ENCODE results near the gene AQP7.
"Not testable (repeated sequence)": the region's sequence is repeated elsewhere in the genome, so short reads cannot be mapped to it uniquely, and the experiment has no call there.

Gene AQP7

DNA sequence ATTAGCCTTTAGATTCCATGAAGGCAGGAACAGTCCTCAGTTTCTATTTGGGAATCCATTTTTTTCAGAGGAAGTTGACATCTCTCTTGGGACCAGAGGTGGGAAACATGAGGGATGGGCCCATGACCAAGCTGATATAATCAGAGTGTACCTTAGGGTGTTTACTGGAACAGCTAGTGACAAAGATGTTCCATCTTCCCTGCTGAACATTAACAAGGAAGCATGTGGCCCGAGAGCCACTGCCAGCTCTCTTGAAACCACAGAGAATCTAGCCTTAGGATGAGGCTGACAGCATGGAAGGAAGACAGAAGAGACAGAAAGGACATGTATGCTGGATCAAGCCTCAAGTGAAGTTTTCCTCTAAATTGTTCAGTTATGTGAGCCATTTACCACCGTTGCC, 29.1 kb upstream of the AQP7 start:
- no peak for DNase-seq

DNA sequence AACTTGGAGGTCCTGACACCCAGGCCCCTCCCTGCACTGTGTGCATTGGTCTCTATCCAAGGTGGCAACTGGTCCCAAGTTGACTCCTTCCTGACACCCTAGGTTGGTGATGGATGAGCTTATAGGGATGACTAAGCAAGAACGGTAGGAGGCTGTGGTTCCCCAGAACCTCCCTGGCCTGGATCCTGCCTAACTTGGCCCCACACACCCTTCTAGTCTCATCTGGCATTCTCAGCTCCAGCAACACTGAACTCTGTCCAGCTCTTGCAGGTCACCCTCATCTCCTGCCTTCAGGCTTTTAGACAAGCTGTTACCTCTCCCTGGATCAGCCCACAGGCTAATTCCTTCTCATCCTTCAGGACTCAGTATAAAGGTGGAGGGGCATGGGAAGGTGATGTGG, 28.6 kb upstream of the AQP7 start:
- DNase-seq = no peak

DNA sequence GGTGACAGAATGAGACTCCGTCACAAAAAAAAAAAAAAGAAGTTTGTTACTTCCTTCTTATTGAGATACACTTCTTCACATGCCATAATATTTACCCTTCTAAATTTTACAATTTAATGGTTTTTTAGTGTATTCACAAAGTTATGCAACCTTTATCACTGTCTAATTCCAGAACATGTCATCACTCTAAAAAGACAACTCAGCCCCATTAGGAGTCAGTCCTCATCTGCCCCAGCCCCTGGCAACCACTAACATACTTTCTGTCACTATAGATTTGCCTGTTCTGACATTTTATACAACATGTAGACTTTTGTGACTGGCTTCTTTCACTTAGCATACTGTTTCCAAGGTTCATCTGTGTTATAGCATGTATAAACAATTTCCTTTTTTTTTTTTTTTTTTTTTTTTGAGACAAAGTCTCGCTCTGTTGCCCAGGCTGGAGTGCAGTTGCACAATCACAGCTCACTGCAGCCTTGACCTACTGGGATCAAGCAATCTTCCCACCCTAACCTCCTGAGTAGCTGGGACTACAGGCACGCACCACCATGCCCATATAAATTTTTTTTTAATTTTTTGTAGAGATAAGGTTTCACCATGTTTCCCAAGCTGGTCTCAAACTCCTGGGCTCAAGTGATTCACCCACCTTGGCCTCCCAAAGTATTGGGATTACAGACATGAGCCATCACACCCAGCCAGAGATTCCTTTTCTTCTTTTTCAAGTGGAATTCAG, 27.1 kb upstream of the AQP7 start:
- no peak for DNase-seq

DNA sequence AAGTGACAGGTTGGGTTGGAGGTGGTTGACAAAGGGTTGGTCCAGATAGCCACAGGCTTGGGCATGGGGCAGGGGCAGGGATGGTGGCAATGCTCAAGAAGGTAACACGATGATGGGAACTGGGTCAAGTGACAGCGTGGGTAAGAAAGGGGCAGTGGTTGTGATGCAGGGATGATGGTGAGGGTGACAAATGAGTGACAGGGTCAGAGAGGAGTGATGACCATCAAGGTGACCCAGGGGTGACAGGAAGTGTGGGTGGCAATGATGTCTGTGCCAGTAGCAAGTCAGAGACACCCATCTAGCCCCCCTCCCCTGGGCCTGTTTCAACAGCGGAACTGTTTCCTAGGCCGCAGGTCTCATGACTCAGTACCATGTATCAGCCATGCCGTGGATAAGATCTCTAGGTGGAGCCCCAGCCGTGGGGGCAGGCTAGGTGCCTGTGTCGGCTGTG, 24.5 kb upstream of the AQP7 start:
- DNase-seq = no peak

DNA sequence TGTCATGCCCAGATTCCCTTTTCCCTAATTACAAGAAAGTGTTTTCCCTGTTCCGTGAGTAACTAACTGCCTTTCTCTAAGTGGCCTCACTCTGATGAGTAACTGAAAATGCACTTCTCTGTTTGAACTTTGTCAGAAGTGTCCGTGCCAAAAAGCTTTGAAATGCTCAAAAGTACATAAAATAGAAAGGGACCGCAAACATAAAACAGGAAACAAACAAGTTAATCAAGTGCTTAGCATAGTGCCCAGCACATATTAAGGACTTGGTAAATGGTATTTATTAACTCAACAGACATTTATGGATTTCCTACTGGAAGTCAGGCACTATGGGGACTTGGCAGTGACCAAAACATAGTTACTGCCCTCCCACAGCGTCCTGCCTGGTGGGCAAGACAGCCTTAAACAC, 22.8 kb upstream of the AQP7 start:
- DNase-seq = no peak

DNA sequence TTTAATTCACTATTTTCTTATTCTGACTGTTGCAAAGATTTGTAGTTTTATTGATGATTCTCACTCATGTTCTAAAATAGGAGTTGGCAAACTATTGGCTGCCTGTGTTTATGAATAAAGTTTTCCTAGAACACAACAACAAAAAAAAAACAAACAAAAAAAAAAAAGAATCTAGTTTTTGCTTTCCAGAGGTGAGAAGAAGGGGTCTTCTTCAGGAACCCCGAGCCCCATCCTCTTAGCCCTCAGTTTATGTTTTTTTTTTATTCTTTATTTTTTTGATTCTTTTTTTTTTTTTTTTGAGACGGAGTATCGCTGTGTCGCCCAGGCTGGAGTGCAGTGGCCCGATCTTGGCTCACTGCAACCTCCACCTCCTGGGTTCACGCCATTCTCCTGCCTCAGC, 22.1 kb upstream of the AQP7 start:
- DNase-seq = not testable (repeated sequence)

DNA sequence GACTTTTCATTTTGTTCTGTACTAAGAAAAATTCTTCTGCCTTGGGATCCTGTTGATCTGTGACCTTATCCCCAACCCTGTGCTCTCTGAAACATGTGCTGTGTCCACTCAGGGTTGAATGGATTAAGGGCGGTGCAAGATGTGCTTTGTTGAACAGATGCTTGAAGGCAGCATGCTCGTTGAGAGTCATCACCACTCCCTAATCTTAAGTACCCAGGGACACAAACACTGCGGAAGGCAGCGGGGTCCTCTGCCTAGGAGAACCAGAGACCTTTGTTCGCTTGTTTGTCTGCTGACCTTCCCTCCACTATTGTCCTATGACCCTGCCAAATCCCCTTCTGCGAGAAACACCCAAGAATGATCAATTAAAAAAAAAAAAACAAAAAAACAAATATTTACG, 21.7 kb upstream of the AQP7 start:
- DNase-seq = not testable (repeated sequence)

DNA sequence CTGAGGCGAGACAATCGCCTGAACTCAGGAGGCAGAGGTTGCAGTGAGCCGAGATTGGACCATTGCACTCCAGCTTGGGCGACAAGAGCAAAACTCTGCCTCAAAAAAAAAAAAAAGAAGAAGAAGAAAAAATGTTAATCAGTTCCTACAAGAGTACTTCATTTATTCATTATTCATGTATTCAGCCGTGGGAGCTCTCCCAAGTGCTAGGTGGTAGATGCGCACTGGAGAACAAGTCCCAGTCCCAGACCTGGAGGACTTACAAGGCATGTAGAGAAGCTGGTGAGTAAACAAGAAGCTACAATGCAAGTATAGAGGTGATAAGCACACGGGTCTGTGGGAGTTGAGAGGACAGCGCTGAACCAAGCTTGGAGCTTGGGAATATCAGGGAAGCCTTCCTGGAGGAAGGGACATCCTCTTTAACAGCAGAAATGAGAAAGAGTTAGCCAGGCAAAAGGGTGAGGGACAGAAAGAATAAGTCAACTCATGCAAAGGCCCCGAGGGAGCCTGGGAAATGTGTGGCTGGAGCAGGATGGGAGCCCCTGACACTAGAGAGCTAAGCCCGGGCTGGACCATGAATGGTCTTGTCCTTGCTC, 17.4 kb upstream of the AQP7 start:
- no peak for DNase-seq

DNA sequence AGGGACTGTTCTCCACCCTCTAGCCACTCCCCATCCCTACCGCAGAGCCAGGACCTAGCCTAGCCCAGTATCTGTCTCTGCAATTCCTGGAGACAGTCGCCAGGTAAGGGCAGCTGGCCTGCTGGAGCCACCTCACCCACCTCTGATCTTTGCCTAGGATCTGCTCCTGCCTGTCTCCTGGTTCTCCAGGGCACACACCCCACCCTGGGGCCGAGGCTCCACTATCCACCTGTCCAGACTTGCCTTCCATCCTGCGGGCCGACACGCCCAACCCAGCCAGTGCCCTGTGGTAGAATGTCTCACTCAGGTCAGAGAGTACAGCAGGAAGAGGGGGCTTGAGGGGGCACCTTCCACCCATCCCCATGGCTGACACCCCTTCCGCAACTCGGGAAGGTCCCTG, 15.7 kb upstream of the AQP7 start:
- no peak for DNase-seq

DNA sequence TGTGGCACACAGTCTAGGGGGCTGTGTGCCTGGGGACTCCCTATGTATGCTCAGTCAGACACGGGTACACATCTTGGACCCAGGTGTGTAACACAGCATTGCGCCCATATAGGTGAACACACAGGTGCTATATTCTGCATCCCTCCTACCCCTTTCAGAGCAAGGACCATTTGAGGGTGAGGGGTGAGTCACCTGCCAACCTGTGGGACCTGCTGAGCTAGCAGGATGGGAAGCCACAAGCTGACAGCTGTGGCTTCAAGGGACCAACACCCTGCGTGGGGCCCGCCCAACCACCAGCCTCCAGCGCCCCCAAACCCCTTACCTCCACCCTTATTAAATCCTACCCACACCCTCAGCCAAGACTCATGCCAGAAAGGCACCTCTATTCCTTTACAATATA, 14.6 kb upstream of the AQP7 start:
- DNase-seq = no peak

DNA sequence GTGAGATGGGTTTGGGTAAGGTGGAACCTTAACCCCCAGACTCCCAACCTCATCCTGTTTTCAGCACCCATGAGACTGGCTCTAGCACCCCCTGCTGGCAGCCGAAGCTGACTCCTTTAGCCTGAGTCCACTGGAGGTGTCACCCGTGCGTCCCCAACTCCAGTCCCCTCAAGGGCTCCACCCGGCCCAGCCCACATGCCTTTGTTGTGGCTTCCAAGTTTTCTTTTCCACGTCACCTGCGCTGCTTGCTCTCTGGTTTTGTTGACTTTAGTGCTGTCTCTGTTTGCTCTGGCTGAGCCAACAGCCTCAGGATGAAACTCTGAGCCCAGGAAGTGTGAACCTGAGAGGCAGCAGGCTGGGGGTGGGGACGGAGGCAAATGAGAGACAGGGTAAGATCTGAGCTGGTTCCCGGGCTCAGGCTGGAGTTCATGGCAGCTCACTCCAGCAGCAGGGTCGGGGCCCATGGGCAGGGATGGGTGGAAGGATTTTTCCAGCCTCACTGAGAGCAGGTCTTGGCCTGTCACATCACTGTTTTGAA, 13.2 kb upstream of the AQP7 start:
- DNase-seq = no peak

DNA sequence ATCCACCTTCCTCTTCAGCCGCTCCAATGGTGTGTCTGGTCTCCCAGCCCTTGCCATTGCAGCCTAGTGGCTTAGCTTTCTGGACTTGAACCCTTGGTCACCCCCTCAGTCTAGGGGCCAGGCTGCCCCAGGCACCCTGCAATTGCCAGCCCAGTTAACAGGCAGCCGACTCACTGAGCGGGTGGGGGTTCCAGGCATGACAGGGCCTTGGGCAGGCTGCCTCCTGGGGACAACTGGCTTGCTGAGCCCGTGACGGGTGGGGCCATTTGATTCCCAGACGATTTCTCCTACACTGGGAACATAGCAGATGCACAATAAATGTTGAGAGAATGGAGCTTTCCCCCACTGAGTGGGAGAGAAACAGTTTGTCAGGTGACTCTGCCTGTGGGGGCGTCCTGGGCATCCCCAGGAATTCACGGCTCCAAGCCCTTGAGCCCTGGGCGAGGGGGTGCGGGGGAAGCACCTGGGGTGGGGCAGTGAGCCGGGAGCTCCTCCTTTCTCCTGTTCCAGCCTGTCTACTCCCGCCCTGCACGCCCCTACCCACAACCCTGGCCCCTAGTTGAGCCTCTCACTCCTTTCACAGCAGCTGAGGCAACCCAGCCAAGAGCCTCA, 12.6 kb upstream of the AQP7 start:
- no peak for DNase-seq

DNA sequence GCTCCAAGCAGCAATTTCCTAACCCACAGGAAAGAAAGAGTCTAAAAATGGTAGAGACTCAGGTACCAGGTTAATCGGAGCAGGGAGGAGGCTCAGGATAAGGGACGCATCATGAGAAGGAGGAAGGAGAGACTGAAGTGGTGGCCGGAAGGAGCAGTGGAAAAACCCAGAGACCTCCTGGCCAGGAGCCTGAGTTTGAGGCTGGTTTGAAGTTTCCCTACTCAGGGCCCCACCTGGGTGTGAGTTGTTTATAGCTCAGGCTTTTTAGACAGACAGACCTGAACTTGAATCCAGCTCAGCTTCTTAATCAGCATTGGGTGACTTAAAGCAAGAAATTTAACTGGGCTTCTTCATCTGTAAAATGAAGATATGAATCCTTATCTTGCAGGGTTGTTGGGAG, 11.9 kb upstream of the AQP7 start:
- DNase-seq = no peak

DNA sequence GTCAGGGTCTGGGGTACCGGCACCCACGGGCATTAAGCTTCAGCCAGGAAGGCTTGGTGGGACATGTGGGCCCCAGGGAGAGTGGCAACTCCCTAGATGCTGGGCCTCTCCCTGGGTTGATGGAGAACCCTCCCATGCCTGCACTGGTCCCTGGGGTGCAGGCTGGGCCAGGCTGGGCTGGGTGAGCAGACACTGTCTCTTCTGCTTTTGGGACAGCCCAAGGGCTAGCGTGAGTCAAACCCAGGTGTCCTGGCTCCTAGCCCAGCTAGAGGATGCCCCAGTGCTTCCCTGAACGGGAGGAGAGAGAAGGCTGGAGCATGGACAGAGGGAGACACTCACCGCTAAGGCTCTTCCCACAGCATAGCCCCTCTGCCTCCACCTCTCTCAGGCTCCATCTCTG, 5.7 kb upstream of the AQP7 start:
- DNase-seq = no peak

DNA sequence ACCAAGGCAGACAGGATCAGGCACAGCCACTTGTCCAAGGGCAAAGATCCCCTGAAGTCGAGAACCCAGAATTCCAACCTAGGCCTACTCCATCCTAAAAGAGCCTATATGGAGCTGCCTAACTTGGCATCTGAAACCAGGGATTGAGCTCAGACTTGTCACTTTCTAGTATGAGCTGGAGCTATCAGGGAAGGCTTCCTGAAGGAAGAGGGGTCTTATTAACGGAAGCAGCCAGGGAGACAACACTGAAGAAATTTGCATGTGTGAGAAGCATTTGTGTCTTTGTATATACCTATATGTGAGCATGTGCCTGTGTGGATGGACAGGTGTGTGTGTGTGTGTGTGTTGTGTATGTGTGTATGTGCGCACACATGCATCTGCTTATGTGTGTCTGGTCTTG, 4.7 kb upstream of the AQP7 start:
- DNase-seq = no peak

DNA sequence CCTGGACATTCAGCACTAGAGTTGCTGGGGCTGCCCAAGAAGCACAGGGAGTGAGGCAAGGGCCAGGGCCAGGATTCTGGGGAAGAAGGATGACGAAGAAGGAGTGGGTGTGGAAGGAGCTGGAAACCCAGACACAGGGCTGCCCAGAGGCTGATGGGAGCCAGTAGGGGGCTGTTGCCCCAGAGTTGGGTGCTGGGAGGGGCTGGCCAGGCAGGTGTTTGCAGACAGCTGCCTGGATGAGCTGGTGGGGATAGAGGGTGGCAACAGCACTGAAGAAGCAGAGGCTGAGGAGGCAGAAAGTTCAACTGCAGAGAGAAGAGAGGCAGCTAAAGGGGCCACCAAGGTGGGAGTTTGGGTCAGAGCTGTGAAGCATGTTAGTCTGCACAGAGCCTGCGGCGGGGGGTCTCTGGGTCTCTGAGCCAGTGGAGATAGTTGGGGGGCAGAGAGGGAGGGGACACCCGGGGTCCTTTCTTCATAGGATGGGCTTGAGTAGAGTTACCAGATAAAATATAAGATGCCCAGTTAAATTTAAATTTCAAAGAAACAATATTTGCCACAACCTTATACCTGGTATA, 2.5 kb upstream of the AQP7 start:
- DNase-seq = no peak

DNA sequence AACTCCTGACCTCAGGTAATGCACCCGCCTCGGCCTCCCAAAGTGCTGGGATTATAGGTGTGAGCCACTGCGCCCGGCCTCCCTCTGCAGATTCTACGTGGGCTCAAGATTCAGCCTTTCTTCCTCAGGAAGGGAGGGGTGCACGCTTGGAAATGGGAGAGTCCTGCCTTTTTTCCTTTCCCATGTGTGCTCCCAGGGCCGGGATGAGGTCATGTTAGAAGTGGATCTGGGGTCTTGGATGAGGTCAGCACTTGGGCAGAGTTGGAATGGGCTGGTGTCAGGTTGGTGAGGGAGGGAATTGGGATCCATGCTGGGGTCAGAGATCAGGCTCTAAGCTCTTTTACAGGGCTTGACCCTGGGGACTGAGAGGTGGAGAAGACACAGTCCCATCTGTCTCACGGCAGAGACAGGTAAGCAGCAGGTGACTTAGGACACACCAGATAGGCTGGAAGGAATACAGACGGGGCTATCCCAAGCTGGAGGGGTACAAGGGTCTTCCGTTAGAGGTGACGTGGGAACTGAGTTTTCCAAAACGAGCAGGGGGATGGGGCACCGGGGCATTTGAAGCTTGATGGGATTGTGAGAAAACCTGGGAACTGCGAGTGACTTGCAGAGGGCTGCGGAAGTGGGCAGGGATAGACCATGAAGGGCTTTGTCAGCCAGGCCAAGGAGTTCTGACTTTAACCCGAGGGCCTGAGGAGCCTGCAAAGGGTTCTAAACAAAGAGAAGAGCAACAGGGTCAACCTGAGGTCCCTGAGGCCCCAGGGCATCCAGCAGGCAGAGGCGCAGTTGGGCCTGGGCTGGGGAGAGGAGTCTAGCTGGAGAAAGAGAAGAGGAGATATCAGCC, 1.8 kb upstream of the AQP7 start:
- DNase-seq = no peak

DNA sequence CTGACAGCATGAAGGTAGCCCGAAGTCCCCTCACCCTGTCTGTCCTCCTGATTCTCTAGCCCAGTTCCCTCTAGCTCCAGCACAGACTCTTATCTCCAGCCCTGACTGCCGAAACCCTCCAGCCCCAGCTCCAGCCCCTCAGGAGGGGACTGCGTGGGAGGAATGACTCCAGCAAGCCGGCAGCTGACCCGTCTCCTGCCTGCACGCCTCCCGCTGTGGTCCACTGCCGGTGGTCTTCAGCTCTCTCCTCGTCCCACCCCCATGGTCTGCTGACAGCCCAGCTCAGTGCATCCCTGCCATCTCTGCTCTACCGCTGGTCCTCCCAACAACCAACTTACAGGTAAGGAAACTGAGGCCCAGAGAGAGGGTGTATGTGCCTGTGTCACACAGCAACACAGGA, 559 bp downstream of the AQP7 start:
- DNase-seq = not testable (repeated sequence)

DNA sequence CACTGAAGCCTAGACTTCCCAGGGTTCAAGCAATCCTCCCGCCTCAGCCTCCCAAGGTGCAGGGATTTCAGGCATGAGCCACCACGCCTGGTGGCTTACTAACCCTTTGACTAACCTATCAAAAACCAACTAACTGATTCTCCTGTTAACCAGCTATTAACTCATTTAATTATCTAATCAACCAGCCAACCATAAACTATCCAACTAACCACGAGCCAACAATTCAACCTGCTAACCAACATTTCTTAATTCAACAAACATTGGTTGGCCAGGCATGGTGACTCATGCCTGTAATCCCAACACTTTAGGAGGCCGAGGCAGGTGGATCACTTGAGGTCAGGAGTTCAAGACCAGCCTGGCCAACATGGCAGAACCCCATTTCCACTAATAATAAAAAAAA, 3.3 kb downstream of the AQP7 start:
- DNase-seq = not testable (repeated sequence)

DNA sequence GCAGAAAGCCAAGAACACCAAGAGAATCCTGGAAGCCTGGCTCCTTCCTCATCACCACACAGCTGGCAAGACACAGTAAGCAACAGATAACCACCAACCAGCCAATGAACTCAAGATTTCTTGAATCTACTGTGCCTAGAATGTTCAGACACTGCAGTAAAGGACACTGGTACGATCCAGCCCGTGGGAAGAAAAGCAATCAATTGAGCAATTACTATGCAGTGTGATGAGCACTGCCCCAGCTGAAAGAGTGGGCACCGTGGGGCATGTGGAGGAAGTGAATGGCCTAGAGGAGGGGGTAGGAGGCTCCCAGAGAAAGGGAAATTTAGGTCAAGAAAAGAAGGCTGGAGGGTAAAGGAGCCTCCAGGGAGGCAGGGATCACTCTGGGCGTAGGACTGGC, 4.6 kb downstream of the AQP7 start:
- not testable (repeated sequence) for DNase-seq

DNA sequence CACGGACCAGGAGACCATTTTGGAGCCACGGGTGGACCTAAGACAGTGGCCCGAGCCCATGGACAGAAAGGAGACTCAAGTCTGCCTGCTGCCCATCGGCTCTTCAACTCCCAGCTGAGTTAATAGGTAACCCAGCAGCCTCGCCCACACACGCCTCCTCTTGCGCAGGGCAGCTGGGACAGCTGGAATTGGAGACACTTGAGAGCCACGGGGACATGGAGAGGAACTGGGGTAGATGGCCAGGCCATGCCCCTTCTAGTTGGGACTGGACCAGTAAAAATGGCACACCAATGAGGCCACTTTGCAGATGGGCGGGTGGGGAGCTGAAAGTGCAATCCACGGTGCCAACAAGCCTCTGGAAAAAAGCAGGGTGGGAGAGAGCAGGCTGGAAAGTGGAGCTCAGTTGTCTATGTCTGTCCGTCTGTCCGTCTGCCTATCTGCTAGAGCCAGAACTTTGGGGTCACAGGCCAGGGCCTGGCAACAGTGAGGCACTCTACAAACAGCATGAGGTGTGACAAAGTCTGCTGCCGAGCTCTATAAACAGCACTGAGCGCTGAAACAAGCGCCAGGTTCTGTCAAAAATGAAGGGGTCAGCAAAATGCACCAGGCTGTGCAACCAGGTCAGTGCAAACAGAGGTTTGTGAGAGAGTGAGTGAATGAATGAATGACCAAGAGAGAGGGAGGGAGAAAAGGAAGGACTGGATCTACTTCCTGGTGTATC, 7.0 kb downstream of the AQP7 start:
- DNase-seq = not testable (repeated sequence)

DNA sequence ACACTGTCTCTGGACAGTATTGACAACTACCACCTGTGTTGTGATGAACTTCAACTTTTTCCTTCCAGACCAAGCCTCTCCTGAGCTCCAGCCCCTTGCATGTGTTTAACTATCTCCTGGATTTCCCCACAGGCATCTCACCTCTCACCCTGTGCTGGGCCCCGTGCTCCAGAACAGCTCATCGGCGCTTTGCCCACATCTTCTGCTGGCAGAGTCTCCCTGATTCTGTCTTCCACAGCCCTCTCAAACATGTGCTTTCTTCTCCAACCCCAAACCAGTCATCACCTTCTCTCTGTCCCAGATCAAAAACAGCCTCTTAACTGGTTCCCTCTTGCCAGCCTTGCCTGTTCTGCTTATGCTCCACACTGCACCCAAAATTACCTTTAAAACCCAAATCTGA, 8.4 kb downstream of the AQP7 start:
- not testable (repeated sequence) for DNase-seq

Data from NCI-H2171 treated with DMSO at 0.1 percent for 48 hours (cell line).